Central memory CD4-positive, alpha-beta T cell (primary cell): ENCODE measurements around the gene ARRDC2.
"Not testable (repeated sequence)": the region's sequence is repeated elsewhere in the genome, so short reads cannot be mapped to it uniquely, and the experiment has no call there.

Source experiments
- DNase-seq: peaks from one replicate; pipeline ENCODE4 v3.0.0; 2022

Gene ARRDC2

DNA sequence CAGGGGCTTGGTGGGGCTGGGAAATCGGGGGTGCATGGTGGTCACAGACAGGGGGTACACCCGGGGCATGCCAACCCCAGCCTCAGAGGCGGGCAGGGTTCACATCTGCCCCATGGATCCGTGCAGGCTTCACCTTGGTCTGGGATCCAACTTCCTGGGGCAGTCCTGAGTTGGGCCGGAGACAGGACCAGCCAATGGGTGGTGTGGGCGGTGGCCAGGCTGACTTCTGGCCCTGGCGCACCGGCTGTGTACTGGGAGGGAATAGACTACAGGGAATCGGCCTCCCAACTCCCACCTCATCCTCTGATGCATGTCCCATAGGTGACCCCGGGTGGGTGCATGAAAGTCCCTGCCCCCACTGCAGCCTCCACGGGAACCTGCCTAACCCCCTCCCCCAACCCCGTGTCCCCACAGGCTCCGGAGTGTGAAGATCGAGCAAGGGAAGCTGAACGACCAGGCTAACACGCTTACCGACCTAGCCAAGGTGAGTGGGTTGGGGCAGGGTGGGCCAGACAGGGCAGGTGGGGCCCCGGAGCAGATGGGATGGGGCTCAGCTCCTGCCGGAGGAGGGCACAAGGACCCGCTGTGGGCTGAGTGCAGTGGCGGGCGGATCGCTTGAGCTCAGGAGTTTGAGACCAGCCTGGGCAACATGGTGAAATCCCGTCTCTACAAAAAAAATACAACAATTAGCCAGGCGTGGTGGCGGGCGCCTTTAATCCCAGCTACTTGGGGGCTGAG, 14.7 kb upstream of the ARRDC2 start:
- DNase-seq = no peak

DNA sequence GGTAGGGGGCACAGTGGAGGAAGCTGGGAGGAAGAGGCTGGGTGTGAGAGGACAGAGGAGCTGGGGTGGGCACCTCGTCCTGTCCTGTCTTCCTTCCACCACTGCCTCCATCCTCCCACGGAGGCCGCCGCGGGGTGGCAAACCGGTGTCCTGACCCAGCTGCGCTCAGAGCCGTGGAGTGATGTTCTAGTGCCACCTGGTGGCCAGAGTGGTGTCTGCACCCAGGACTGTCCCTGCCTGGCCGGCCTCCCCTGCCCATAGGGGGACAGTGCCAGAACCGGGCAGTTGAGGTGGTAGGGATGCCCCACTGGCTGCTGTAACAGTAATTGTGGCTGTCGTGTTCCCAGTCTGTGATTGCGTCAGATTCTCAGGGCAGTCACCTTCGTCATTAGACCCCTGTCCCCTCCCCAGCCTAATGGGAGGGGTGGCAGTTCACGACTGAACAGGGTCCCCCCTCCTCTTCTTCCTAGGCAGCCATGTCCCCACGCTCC, 11.1 kb upstream of the ARRDC2 start:
- DNase-seq = peak; percentile 73

GRCh38 chr19:17997969-17998826, 9.8 kb upstream of the ARRDC2 start:
- DNase-seq = no peak

- DNase-seq = no peak
Measured at GRCh38 chr19:17998827-17999150, 9.2 kb upstream of the ARRDC2 start.

DNA sequence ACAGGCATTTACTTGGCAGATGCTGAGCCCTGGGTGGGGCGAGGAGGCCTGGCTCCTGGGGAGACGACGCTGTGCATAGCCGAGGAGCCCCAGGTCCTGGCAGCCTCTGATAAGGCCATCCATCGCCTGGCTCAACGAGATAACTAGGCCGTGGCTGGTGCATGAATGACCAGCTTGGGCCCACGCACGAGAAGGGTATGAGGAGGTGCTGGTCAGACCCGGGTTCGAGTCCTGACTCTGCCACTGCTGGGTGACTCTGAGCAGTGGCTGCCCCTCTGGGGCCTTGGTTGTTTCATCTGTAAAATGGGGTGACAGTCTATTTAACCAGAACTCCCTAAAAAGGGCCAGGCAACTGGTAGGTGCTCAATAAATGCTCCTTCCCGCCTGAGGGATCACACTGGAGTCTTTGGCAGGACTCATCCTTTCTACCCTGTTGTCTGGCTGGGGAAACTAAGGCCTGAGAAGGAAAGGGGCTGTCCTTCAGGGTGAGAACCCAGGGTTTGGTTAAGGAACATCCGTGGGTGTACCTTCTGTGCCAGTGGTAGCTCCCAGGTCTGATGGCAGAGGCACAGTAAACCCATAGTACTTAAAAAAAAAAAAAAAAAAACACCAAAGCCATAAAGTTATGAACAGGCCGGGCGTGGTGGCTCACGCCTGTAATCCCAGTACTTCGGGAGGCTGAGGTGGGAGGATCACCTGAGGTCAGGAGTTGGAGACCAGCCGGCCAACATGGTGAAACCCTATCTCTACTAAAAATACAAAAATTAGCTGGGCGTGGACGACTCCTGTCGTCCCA, 8.1 kb upstream of the ARRDC2 start:
- DNase-seq = no peak

GRCh38 chr19:18000480-18000914, 7.5 kb upstream of the ARRDC2 start:
- DNase-seq = no peak

GRCh38 chr19:18000915-18001776, 6.8 kb upstream of the ARRDC2 start:
- peak; percentile 98 for DNase-seq

DNA sequence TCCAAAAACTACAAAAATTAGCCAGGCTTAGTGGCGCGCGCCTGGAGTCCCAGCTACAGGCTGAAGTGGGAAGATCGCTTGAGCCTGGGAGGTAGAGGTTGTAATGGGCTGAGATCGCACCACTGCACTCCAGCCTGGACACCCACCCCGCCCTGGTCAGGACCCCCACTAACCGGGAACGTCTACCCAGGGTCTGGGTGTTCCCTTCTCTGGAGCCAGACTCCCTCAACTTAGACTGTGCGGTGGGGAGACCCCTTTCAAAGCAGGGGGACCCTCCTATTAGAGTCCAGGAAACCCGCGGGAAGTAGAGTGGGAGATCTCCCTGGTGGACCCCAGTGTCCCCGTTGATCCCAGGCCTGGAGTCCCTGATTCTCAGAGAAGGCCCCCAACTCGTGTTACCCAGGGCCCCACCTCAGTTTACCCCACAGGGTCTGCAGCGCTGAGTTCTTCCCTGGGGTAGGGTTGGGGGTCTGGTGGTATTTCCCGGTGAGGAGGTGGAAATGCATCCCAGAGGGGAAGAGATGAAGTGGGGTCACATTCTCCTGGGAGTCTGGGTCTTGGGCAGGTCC, 6.1 kb upstream of the ARRDC2 start:
- no peak for DNase-seq

- DNase-seq = no peak
Measured at GRCh38 chr19:18002347-18002850, 5.6 kb upstream of the ARRDC2 start.

DNA sequence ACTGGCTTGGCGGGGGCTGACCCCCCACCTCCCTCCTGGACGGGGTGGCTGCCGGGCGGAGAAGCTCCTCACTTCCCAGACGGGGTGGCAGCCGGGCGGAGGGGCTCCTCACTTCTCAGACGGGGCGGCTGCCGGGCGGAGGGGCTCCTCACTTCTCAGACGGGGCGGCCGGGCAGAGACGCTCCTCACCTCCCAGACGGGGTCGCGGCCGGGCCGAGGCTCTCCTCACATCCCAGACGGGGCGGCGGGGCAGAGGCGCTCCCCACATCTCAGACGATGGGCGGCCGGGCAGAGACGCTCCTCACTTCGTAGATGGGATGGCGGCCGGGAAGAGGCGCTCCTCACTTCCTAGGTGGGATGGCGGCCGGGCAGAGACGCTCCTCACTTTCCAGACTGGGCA, 2.2 kb upstream of the ARRDC2 start:
- not testable (repeated sequence) for DNase-seq

DNA sequence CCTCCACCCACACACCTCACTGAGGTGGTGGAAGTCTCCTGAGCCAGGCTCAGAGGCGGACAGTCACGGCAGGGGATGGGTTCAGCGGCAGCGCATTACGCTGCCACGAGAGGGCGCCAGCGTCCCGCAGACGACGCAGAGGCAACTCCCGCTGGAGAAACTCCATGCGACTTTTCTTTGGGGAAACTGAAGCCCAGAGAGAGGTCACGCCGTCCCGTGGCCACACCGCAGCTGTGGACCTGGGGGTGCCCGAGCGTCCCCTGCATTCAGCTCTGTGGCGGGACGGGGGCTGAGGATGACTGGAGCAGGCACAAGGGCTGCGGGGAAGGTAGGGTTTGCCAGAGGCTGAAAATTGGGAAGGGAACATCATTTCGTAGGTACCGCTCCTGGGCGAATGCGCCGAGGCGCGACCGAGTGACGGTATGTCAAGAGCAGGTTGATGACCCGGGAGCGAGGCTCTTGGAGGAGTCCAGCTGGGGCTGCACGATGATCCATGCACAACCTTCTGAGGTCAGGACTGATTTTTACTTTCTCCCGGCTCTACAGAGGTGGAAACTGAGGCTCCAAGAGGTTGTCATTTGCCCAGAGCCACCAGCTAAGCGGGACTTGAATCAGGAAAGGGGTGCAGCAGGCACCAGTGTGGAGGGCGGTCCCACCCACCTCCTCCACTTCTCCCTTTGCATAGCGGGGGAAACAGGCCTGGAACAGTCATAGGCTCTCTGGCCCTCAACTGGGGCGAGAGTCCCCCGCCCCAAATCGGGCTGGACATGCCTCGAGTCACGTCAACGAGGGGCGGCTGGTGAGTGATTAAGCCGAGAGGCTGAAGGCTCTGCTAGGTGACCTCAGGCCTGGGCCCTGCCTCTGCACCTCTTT, 690 bp upstream of the ARRDC2 start:
- peak; percentile 76 for DNase-seq

GRCh38 chr19:18008814-18009213, 844 bp downstream of the ARRDC2 start:
- DNase-seq = no peak

DNA sequence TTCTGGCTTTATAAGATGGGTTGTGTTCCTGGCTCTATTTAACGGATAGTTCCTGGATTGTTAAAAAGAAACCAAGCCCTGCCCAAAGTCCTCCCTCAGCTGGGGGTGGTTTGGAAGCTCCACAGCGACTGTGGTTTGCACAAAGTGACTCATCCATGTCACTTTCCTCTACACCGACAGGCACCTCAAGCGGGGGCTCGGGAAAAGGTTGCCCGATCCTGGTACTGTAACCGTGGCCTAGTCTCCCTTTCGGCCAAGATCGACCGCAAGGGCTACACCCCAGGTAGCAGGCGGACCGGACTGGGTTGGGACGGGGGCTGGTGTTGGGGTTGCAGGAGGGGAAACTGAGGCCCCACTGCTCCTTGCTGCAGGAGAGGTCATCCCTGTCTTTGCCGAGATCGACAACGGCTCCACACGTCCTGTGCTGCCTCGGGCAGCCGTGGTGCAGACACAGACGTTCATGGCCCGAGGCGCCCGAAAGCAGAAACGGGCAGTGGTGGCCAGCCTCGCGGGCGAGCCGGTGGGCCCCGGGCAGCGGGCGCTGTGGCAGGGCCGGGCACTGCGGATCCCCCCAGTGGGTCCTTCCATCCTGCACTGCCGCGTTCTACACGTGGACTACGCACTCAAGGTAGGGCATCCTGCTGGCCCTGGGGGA, 1.6 kb downstream of the ARRDC2 start:
- no peak for DNase-seq

DNA sequence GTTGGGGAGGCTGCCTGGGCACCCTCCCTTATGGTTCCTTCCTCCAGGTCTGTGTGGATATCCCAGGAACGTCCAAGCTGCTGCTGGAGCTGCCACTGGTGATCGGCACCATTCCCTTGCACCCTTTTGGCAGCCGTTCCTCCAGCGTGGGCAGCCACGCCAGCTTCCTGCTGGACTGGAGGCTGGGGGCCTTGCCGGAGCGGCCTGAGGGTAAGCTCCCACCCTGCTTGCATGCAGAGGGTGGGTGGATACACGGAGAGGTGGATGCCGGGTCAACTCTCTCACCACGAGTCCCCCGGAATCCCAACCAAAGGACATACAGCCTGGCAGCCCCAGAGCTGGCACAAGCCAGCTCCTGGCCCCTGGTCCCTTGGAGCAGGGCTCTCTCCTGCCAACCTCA, 2.2 kb downstream of the ARRDC2 start:
- no peak for DNase-seq

DNA sequence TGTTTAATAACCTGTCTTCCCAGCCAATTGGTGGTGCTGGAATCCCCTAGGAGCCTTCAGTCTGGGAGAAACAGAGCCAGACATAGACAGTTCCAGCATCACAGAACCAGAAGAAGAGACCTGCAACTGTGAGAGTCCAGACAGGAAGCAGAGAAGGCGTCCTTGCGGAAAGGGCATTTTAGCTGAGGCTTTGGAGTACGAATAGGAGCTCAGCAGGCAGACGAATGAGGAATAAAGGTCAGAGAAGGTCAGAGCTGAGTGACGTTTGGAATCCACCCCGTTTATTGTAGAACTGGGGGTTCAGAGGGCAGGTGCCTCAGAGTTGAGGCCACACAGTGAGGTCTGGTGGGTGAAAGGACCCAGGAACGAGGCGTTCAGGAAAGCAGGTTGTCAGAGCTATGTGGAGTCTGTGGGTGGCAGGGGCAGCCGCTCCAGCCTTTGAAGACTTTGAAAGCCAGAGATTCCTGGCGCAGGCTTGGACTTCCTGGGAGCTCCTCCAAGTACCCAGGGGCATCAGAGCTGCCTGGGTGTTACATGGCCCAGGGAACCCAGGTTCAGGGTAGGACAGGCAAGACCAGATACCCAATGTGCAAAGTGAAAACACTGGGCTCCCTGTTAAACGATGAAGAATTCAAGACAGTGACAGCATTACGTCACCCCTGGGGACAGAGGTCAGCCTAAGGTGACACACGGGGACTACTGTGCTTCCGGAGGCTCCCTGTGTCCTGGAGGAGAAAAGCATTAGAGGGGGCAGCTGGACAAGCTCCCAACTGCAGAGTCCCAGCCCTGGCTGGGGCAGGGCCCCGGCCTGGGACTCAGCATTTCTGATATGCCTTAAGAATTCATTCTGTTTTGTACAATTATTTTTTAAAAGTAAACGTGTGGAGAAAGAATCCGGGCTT, 5.5 kb downstream of the ARRDC2 start:
- no peak for DNase-seq

DNA sequence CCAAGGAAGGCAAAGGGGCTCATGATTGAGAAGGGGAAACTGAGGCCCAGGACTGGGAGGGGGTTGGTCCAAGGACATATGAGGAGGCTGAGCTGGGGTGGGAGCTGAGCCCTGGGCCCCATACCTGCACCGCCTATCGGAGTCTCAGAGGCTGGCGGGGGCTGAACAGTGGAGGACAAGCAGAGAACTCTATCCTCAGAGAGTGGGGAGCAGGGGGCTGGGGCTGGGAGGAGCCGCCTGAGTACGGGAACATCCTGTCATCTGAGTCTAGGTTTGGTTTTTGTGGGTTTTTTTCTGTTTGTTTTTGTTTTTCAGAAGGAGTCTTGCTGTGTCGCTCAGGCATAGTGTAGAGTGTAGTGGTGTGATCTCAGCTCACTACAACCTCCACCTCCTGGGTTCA, 6.2 kb downstream of the ARRDC2 start:
- DNase-seq = peak; percentile 76

GRCh38 chr19:18016209-18016910, 8.4 kb downstream of the ARRDC2 start:
- no peak for DNase-seq
